Keratinocyte (primary cell): ENCODE data around the gene EGR4. TPM values are rescaled to one million over a fixed set of nuclear protein-coding genes. Genes with fewer than 3 reads are reported as not detected.

Experiments
- DNase-seq: peaks from one replicate; pipeline ENCODE4 v3.0.0-alpha.2; 2011; ENCODE audit warnings: low read depth, missing footprints, low spot score
- FAIRE-seq: peaks from 2 replicates; lab custom pipeline; 2011; peaks lifted over from hg19 to GRCh38; lab: Jason Lieb, UNC
- H2AFZ ChIP-seq: 2 replicates; pipeline ENCODE4 v1.6.0; 2012; ENCODE audit warnings: low read length, control low read depth, inconsistent platforms; ENCODE audit not compliant: control insufficient read depth
- H3K27ac ChIP-seq: 2 replicates; pipeline ENCODE4 v1.5.1; 2011; ENCODE audit warnings: low read length; ENCODE audit not compliant: control insufficient read depth, insufficient read depth
- H3K27me3 ChIP-seq: 3 replicates; pipeline ENCODE4 v1.6.0; 2011; ENCODE audit warnings: low read length; ENCODE audit not compliant: control insufficient read depth, insufficient read depth; ENCODE audit errors: extremely low read depth
- H3K36me3 ChIP-seq, 2 experiments: 2 replicates in 1 of 2; 3 replicates in 1 of 2; pipeline ENCODE4 v1.5.1; 2011; ENCODE audit warnings: low read length in 2 of 2, mild to moderate bottlenecking in 1 of 2; ENCODE audit not compliant: control insufficient read depth in 2 of 2, insufficient read depth in 2 of 2; ENCODE audit errors: extremely low read depth in 1 of 2
- H3K4me1 ChIP-seq: 3 replicates; pipeline ENCODE4 v1.5.1; 2011; ENCODE audit warnings: low read length; ENCODE audit not compliant: control insufficient read depth, insufficient read depth; ENCODE audit errors: extremely low read depth
- H3K4me2 ChIP-seq: 3 replicates; pipeline ENCODE4 v1.6.0; 2011; ENCODE audit warnings: low read depth, low read length; ENCODE audit not compliant: control insufficient read depth, insufficient read depth; ENCODE audit errors: extremely low read depth
- H3K4me3 ChIP-seq, 3 experiments: fragments of 200-600 bp in 1 of 3; sonication (generic) in 1 of 3; 2 replicates in 2 of 3; 3 replicates in 1 of 3; pipeline ENCODE4 v1.5.1; 2011 to 2016; ENCODE audit warnings: low read length in 3 of 3, mild to moderate bottlenecking in 3 of 3, control low read depth in 2 of 3, inconsistent platforms in 1 of 3, low read depth in 1 of 3, mixed read lengths in 1 of 3, mixed run types in 1 of 3, moderate library complexity in 1 of 3; ENCODE audit not compliant: control insufficient read depth in 2 of 3, insufficient read depth in 2 of 3; ENCODE audit errors: extremely low read depth in 1 of 3
- H3K79me2 ChIP-seq: 2 replicates; pipeline ENCODE4 v1.6.0; 2012; ENCODE audit warnings: low read length; ENCODE audit not compliant: control insufficient read depth, insufficient read depth
- H3K9ac ChIP-seq: 3 replicates; pipeline ENCODE4 v1.6.0; 2011; ENCODE audit warnings: low read length; ENCODE audit not compliant: control insufficient read depth, insufficient read depth; ENCODE audit errors: extremely low read depth
- H3K9me1 ChIP-seq: 3 replicates; pipeline ENCODE4 v1.6.0; 2011; ENCODE audit warnings: low read length; ENCODE audit not compliant: control insufficient read depth, insufficient read depth; ENCODE audit errors: extremely low read depth
- H3K9me3 ChIP-seq: 2 replicates; pipeline ENCODE4 v1.5.1; 2012; ENCODE audit warnings: low read depth, low read length; ENCODE audit not compliant: control insufficient read depth
- H4K20me1 ChIP-seq: 3 replicates; pipeline ENCODE4 v1.6.0; 2011; ENCODE audit warnings: low read length; ENCODE audit not compliant: control insufficient read depth, insufficient read depth; ENCODE audit errors: extremely low read depth
- EZH2 ChIP-seq: IDR thresholded peaks from one replicate; pipeline ENCODE4 v1.6.1; 2012; ENCODE audit warnings: inconsistent platforms, mild to moderate bottlenecking, low read length, moderate library complexity
- dilution Hi-C: fragments of 300-500 bp; cut with MboI; formaldehyde crosslinking; loops from one replicate; pipeline ENCODE4 v1.7.0; 2020; ENCODE audit warnings: low sequenced_read_pairs; ENCODE audit not compliant: extremely low pct_ligation_motif_present
- polyA plus RNA-seq, 5 experiments: library from polyadenylated mRNA; depleted of rRNA in 3 of 5; stranded (reverse) in 3 of 5; stranded (forward) in 1 of 5; unstranded in 1 of 5; fragments of >200 nt; gene quantifications; 1 replicate in 1 of 5; 2 replicates in 3 of 5; 3 replicates in 1 of 5; pipeline versions ENCODE4 v1.2.1 to v1.2.3, GENCODE V29; 2011 to 2012; ENCODE audit warnings: missing spikeins in 2 of 5, low read depth in 1 of 5, low replicate concordance in 1 of 5
- TF ChIP-seq, protein P1 (sequence below), 3 experiments: IDR thresholded peaks in 1 of 3; conservative IDR thresholded peaks in 1 of 3; optimal IDR thresholded peaks in 1 of 3; 2 replicates in 2 of 3; 3 replicates in 1 of 3; pipeline versions ENCODE3 to v1.5.1; 2011; ENCODE audit warnings: low read length in 3 of 3, mild to moderate bottlenecking in 3 of 3, moderate library complexity in 2 of 3, control low read depth in 1 of 3, inconsistent platforms in 1 of 3; ENCODE audit not compliant: insufficient read depth in 2 of 3; ENCODE audit errors: extremely low read depth in 1 of 3

EGR4 gene
- polyA plus RNA-seq, 1 donor (not counting 4 experiments of a cell fraction or from before 2014, with no cell fraction given), result not detected

DNA sequence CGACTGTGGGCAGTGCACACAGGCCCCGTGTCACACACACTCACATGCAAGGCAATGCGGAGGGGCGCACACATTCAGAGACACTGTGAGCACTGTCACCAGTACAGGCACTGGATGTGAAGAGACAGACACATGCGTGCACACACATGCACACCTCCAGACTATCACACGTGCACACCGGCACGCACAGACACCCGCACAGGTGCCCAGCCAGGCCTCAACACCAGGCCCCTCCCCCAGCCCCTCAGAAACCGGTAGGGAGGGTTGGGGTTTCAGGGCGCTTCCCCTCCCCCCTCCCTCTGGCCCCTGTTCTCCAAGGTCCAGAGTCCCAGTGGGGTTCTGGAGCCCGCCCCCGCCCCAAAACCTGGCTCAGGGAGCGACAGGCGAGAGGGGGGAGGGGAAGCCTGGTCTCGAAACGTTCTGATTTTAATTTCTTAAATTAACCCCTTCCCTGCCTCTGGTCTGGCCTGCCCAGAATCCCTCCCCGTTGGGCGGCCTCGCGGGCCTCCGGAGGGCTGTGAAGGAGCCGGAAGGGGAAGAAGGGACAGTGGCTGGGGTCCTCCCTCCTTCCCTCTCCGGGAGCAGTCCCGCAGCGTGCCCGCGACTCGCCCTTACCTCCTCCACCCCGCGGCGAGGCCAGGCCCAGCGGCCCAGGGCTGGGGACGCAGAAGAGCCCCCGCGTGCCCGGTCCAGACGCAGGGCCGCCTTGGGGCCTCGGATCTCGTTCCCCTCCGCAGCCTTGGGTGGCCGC is 9.6 kb downstream of the EGR4 start:
- H3K4me3 ChIP-seq, result peak overlapping the region; percentile 58 to 71 (median 71)
- no peaks in the 10 kb centered on the region for H3K36me3 ChIP-seq
- peaks cover 15% of the 10 kb centered on the region for H3K27me3 ChIP-seq
- no peak for TF ChIP-seq EZH2
- TF ChIP-seq, protein P1, sequence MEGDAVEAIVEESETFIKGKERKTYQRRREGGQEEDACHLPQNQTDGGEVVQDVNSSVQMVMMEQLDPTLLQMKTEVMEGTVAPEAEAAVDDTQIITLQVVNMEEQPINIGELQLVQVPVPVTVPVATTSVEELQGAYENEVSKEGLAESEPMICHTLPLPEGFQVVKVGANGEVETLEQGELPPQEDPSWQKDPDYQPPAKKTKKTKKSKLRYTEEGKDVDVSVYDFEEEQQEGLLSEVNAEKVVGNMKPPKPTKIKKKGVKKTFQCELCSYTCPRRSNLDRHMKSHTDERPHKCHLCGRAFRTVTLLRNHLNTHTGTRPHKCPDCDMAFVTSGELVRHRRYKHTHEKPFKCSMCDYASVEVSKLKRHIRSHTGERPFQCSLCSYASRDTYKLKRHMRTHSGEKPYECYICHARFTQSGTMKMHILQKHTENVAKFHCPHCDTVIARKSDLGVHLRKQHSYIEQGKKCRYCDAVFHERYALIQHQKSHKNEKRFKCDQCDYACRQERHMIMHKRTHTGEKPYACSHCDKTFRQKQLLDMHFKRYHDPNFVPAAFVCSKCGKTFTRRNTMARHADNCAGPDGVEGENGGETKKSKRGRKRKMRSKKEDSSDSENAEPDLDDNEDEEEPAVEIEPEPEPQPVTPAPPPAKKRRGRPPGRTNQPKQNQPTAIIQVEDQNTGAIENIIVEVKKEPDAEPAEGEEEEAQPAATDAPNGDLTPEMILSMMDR (optimal IDR thresholded peaks at IDR 0.05 in 1 of 3, IDR thresholded peaks at IDR 0.05 in 1 of 3, conservative IDR thresholded peaks at IDR 0.05 in 1 of 3; ENCODE audit: extremely low read depth in 1 of 3, insufficient read depth in 2 of 3, low read length in 3 of 3), result no peak
- dilution Hi-C loops, result no loop called here
- peaks cover 2% of the 10 kb centered on the region for H3K9me1 ChIP-seq
- H3K9ac ChIP-seq, result peak overlapping the region; percentile 70
- H3K4me1 ChIP-seq, result peaks cover 9% of the 10 kb centered on the region
- peak overlapping the region; percentile 71 for H2AFZ ChIP-seq
- H3K79me2 ChIP-seq, result peaks cover 4% of the 10 kb centered on the region
- no peak for DNase-seq
- peak overlapping the region; percentile 80 for H3K4me2 ChIP-seq
- no peaks in the 10 kb centered on the region for H3K9me3 ChIP-seq
- no peak overlapping the region for H3K27ac ChIP-seq
- no peak for FAIRE-seq
- H4K20me1 ChIP-seq, result peaks cover 2% of the 10 kb centered on the region

DNA sequence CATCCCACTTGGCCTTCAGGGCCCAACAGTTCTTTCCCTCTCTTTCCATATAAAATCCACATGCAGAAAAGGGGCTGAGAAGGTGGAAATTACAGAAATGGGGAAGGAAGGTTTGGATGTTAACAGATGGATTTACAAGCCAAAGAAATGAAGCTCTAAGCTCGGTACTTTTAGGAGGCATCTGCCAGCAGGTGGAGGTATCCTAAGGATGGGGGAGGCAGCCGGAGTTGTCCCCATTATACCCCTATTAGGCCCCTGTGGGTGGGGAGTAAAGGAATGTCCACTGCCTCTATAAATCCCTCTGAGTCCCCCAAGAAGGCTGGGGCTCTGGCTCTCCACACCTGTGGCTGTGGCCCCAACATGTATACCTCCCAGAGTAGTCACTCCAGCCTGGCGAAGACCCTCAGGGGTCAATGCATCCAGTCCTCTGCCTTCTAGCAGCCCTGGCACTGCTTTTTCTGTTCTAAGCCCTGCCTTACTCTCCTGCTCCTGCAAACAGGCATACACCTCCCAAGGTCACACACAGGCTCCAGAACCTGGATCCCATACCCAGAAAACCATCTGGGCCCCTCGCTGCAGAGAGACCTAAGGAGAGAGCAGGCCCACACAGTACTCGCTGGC is 10.3 kb downstream of the EGR4 start:
- Histone ChIP-seq H3K4me3 (peak overlapping the region; percentile 58 to 71 (median 71)), H3K9me1 (peaks cover 2% of the 10 kb centered on the region), H3K9ac (no peak overlapping the region), H3K4me1 (peaks cover 9% of the 10 kb centered on the region), H3K79me2 (peaks cover 4% of the 10 kb centered on the region), H3K27me3 (peaks cover 15% of the 10 kb centered on the region), H3K36me3 (peaks cover 0 to 2% of the 10 kb centered on the region in 2 experiments), H3K27ac (no peak overlapping the region), H3K4me2 (peak overlapping the region; percentile 80), H2AFZ (no peak overlapping the region), H3K9me3 (no peaks in the 10 kb centered on the region), H4K20me1 (peaks cover 2% of the 10 kb centered on the region)
- TF ChIP-seq, protein P1 (optimal IDR thresholded peaks at IDR 0.05 in 1 of 3, IDR thresholded peaks at IDR 0.05 in 1 of 3, conservative IDR thresholded peaks at IDR 0.05 in 1 of 3; ENCODE audit: extremely low read depth in 1 of 3, insufficient read depth in 2 of 3, low read length in 3 of 3), result no peak
- TF ChIP-seq EZH2, result no peak
- dilution Hi-C loops, result no loop called here
- no peak for FAIRE-seq
- DNase-seq, result no peak
